OCI-LY7 (cell line): Measurements from ENCODE around the gene TTC9C.

Source experiments
- CTCF ChIP-seq: fragments of 200-600 bp; sonication (generic); conservative IDR thresholded peaks from 2 replicates; pipeline ENCODE4 v1.5.1; 2014; ENCODE audit warnings: mild to moderate bottlenecking, antibody characterized with exemption, low read length, moderate library complexity, mixed read lengths
- EZH2phosphoT487 ChIP-seq: fragments of 200-600 bp; sonication (generic); IDR thresholded peaks from 2 replicates; pipeline ENCODE4 v1.6.1; 2018; ENCODE audit warnings: low read depth, borderline replicate concordance, mild to moderate bottlenecking, mixed run types, antibody characterized with exemption, low read length, moderate library complexity, mixed read lengths

- no peak for TF ChIP-seq CTCF
- no peak for TF ChIP-seq EZH2phosphoT487
Observed at GRCh38 chr11:62771144-62772021, 43.1 kb downstream of the TTC9C start, which contains the start of gene TAF6L.
